Upper lobe of left lung (tissue), 4 donors: ENCODE results near the gene RELB.
"Not testable (repeated sequence)": the region's sequence is repeated elsewhere in the genome, so short reads cannot be mapped to it uniquely, and the experiment has no call there.

ENCODE experiments used
- EP300 ChIP-seq, 4 donors: sonication (generic); formaldehyde crosslinking; IDR thresholded peaks; one replicate each; pipeline ENCODE4 v1.5.1; 2017; ENCODE audit warnings: antibody characterized with exemption in 4 of 4, control low read depth in 2 of 4
- POLR2A ChIP-seq, 4 donors: fragments of 450-650 bp; IDR thresholded peaks; one replicate each; pipeline ENCODE4 v1.5.1; 2016 to 2017; ENCODE audit warnings: antibody characterized with exemption in 4 of 4, mild to moderate bottlenecking in 2 of 4
- POLR2AphosphoS5 ChIP-seq, 2 donors: sonication (generic); formaldehyde crosslinking; IDR thresholded peaks; one replicate each; pipeline ENCODE4 v1.5.1; 2017; ENCODE audit warnings: antibody characterized with exemption in 2 of 2
- TF ChIP-seq, protein P1 (sequence below), 6 experiments: fragments of 450-650 bp in 4 of 6; fragments of 200-600 bp in 2 of 6; sonication (generic) in 2 of 6; IDR thresholded peaks; one replicate each; pipeline ENCODE4 v1.5.1; 2016 to 2019; ENCODE audit warnings: antibody characterized with exemption in 6 of 6

DNA sequence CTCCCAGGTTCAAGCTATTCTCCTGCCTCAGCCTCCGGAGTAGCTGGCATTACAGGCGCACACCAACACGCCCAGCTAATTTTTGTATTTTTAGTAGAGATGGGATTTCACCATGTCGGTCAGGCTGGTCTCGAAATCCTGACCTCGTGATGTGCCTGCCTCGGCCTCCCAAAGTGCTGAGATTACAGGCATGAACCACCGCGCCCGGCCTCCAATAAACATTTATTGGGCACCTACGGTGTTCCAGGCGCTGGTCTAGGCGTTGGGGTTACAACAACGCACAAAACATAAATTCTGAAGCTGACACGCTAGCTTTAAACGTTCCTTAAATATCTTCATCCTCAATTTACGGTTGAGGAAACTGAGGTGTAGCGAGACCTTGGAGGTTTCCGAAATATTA is 599 bp upstream of the RELB start:
- not testable (repeated sequence) for TF ChIP-seq POLR2AphosphoS5, EP300, POLR2A (IDR thresholded peaks at IDR 0.05)
- TF ChIP-seq, protein P1, sequence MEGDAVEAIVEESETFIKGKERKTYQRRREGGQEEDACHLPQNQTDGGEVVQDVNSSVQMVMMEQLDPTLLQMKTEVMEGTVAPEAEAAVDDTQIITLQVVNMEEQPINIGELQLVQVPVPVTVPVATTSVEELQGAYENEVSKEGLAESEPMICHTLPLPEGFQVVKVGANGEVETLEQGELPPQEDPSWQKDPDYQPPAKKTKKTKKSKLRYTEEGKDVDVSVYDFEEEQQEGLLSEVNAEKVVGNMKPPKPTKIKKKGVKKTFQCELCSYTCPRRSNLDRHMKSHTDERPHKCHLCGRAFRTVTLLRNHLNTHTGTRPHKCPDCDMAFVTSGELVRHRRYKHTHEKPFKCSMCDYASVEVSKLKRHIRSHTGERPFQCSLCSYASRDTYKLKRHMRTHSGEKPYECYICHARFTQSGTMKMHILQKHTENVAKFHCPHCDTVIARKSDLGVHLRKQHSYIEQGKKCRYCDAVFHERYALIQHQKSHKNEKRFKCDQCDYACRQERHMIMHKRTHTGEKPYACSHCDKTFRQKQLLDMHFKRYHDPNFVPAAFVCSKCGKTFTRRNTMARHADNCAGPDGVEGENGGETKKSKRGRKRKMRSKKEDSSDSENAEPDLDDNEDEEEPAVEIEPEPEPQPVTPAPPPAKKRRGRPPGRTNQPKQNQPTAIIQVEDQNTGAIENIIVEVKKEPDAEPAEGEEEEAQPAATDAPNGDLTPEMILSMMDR (IDR thresholded peaks at IDR 0.05) = not testable (repeated sequence)
